ENCODE results near the gene THAP2.
A peak's percentile ranks its signal among the peaks of the same experiment; 100 is the strongest.

THAP2 gene

DNA sequence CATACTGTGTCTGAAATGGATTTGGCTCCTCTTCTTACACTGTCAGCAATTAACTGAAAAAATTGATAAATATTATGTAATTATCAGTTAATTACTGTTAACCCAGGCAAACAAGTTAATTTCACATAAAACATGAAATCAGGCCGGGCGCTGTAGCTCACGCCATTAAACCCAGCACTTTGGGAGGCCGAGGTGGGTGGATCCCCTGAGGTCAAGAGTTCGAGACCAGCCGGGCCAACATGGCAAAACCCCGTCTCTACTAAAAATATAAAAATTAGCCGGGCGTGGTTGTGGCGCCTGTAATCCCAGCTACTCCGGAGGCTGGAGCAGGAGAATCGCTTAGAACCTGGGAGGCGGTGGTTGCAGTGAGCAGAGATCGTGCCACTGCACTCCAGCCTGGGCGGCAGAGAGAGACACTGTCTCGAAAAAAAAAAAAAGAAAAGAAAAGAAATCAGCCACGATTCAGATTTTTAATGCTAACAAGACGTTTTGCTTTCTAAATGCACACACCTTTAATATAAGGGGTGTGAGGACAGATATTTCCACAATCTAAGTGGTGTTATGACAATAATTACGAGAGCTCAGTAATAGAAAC, 21.3 kb downstream of the THAP2 start:
- TF ChIP-seq, protein P1, sequence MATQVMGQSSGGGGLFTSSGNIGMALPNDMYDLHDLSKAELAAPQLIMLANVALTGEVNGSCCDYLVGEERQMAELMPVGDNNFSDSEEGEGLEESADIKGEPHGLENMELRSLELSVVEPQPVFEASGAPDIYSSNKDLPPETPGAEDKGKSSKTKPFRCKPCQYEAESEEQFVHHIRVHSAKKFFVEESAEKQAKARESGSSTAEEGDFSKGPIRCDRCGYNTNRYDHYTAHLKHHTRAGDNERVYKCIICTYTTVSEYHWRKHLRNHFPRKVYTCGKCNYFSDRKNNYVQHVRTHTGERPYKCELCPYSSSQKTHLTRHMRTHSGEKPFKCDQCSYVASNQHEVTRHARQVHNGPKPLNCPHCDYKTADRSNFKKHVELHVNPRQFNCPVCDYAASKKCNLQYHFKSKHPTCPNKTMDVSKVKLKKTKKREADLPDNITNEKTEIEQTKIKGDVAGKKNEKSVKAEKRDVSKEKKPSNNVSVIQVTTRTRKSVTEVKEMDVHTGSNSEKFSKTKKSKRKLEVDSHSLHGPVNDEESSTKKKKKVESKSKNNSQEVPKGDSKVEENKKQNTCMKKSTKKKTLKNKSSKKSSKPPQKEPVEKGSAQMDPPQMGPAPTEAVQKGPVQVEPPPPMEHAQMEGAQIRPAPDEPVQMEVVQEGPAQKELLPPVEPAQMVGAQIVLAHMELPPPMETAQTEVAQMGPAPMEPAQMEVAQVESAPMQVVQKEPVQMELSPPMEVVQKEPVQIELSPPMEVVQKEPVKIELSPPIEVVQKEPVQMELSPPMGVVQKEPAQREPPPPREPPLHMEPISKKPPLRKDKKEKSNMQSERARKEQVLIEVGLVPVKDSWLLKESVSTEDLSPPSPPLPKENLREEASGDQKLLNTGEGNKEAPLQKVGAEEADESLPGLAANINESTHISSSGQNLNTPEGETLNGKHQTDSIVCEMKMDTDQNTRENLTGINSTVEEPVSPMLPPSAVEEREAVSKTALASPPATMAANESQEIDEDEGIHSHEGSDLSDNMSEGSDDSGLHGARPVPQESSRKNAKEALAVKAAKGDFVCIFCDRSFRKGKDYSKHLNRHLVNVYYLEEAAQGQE (IDR thresholded peaks at IDR 0.05; ENCODE audit: insufficient read depth in 1 of 2, low read depth in 2 of 2, low read length in 2 of 2): no peak
- TF ChIP-seq POLR2AphosphoS5 (IDR thresholded peaks at IDR 0.05; ENCODE audit: low read depth, low read length): no peak
- TF ChIP-seq FOXP2 (optimal IDR thresholded peaks at IDR 0.05; ENCODE audit: borderline replicate concordance, extremely low read depth, extremely low read length, insufficient read depth): no peak
- TF ChIP-seq SIN3A (IDR thresholded peaks at IDR 0.05; ENCODE audit: borderline replicate concordance, insufficient read depth, low read length): no peak
- no peak for TF ChIP-seq TAF1 (IDR thresholded peaks at IDR 0.05; ENCODE audit: borderline replicate concordance, insufficient read depth, low read length)

DNA sequence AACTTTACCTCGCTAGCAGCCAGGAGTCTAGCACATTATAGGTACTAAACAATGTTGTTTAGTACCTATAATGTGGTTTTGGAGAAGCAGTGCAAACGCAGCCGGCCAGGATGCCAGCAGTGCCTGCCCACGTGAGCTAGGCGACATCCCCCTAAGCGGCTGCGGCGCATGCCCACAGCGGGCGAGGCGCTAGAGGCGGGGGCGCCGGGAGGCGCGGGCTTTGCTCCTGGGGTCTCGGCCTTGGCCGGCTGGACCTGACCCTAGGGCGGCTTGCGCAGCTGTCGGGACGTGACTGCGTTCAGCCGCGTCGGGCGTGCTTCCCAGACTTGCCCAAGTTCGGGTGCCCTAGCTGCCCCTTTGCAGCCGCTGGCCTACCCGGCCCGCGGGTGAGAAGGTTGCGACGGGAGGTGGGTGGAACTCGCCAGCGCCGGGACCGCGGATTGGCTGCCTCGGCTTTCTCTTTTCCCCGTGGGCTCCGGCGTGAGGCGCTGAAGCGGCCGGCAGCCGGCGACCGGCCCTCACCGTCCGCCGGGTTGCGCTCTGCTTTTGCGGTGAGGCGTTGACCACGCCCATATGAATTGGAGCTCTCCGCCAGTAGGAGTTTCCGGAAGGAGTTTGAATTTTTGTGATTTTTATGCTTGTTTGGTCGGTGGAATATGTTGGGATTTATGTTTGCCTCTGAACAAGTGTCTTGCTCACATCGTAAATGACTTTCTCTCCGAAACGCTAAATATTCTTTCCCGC, 22.0 kb downstream of the THAP2 start, which contains the start of gene TMEM19:
TMEM19 (plus strand) TSS at position 169 of the 744 bp plus-strand sequence. CDS start 599 bp downstream, outside the sequence.
- TF ChIP-seq SIN3A (IDR thresholded peaks at IDR 0.05; ENCODE audit: borderline replicate concordance, insufficient read depth, low read length): 0 out of 2 replicates have a peak, but pooled peaks have one; percentile 33
- TF ChIP-seq TAF1 (IDR thresholded peaks at IDR 0.05; ENCODE audit: borderline replicate concordance, insufficient read depth, low read length): peak; percentile 42; the same call in 1 of the 2 replicates
- peak; percentile 14 for TF ChIP-seq FOXP2 (optimal IDR thresholded peaks at IDR 0.05; ENCODE audit: borderline replicate concordance, extremely low read depth, extremely low read length, insufficient read depth)
- TF ChIP-seq, protein P1 (IDR thresholded peaks at IDR 0.05; ENCODE audit: insufficient read depth in 1 of 2, low read depth in 2 of 2, low read length in 2 of 2): no peak
- peak; percentile 97 for TF ChIP-seq POLR2AphosphoS5 (IDR thresholded peaks at IDR 0.05; ENCODE audit: low read depth, low read length)

DNA sequence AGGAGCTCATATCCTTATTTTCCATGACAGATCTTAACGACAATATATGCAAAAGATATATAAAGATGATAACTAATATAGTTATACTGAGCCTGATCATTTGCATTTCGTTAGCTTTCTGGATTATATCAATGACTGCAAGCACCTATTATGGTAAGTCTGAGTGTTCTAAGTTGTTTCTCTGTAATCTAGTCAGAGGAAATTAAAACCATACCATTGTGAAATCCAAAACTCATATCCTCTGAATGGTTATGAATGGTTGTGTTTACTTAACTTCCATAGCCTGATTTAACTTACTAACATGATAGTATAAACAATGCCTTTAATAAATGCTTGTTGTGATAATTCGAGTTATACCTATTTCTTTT, 22.5 kb downstream of the THAP2 start:
- no peak for TF ChIP-seq SIN3A (IDR thresholded peaks at IDR 0.05; ENCODE audit: borderline replicate concordance, insufficient read depth, low read length)
- TF ChIP-seq TAF1 (IDR thresholded peaks at IDR 0.05; ENCODE audit: borderline replicate concordance, insufficient read depth, low read length): no peak
- TF ChIP-seq, protein P1 (IDR thresholded peaks at IDR 0.05; ENCODE audit: insufficient read depth in 1 of 2, low read depth in 2 of 2, low read length in 2 of 2): no peak
- no peak for TF ChIP-seq FOXP2 (optimal IDR thresholded peaks at IDR 0.05; ENCODE audit: borderline replicate concordance, extremely low read depth, extremely low read length, insufficient read depth)
- TF ChIP-seq POLR2AphosphoS5 (IDR thresholded peaks at IDR 0.05; ENCODE audit: low read depth, low read length): no peak

DNA sequence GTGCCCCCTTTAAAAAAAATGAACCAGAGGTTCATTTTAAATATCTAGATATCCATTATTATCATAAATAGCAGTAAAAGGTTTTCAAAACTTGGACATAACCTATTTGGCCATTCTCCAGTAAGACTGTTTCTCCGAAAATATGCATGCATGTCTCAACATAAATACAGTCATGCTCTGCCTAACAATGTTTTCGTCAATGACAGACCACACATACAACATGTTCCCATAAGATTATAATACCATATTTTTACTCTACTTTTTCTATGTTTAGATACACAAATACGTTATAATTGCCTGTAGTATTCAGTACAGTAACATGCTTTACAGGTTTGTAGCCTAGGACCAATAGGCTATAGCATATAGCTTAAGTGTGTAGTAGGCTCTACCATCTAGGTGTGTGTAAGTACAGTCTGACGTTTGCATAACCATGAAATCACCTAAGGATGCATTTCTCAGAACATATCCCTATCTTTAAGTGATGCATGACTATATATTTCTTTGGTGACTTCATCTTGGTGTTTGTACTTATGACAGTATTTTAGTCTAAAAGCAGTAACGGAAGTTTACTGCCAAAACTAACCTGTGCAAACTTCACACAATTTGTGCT, 25.0 kb downstream of the THAP2 start:
- TF ChIP-seq, protein P1 (IDR thresholded peaks at IDR 0.05; ENCODE audit: insufficient read depth in 1 of 2, low read depth in 2 of 2, low read length in 2 of 2): no peak
- TF ChIP-seq FOXP2 (optimal IDR thresholded peaks at IDR 0.05; ENCODE audit: borderline replicate concordance, extremely low read depth, extremely low read length, insufficient read depth): no peak
- TF ChIP-seq SIN3A (IDR thresholded peaks at IDR 0.05; ENCODE audit: borderline replicate concordance, insufficient read depth, low read length): no peak
- TF ChIP-seq TAF1 (IDR thresholded peaks at IDR 0.05; ENCODE audit: borderline replicate concordance, insufficient read depth, low read length): no peak
- TF ChIP-seq POLR2AphosphoS5 (IDR thresholded peaks at IDR 0.05; ENCODE audit: low read depth, low read length): no peak

Measured in PFSK-1 (cell line).